MM.1S (cell line): ENCODE data around the gene FOXB2.

Source experiments
- EZH2 ChIP-seq: fragments of 300-600 bp; sonication (generic); optimal IDR thresholded peaks from 2 replicates; pipeline ENCODE3; 2017; ENCODE audit warnings: low read depth, mild to moderate bottlenecking, antibody characterized with exemption, low read length, mixed read lengths
- EZH2phosphoT487 ChIP-seq: fragments of 300-600 bp; sonication (generic); IDR thresholded peaks from 2 replicates; pipeline ENCODE4 v1.6.1; 2018; ENCODE audit warnings: antibody characterized with exemption, low read length
- TF ChIP-seq, protein P1 (sequence below): fragments of 300-600 bp; sonication (generic); IDR thresholded peaks from 2 replicates; pipeline ENCODE4 v1.5.1; 2016; ENCODE audit warnings: antibody characterized with exemption, low read length, mixed read lengths

DNA sequence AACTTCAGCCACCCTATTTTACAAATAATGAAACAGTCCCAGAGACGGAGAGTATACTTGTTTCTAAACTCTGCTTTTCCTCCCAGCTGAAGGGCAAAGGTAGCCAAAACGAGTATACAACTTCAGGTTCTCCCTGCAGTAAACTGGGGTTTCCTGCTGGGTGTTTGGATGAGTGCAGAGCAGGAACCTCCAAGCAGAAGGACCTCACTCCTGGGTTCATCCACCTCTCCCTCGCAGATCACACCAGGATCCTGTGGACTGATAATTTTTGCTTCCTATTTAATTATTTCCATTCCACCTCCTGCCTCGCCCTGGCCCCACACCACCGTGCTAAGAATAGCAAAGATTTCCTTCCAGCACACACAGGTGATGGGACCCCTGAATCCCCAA lies 2.0 kb upstream of the FOXB2 start:
- TF ChIP-seq, protein P1, sequence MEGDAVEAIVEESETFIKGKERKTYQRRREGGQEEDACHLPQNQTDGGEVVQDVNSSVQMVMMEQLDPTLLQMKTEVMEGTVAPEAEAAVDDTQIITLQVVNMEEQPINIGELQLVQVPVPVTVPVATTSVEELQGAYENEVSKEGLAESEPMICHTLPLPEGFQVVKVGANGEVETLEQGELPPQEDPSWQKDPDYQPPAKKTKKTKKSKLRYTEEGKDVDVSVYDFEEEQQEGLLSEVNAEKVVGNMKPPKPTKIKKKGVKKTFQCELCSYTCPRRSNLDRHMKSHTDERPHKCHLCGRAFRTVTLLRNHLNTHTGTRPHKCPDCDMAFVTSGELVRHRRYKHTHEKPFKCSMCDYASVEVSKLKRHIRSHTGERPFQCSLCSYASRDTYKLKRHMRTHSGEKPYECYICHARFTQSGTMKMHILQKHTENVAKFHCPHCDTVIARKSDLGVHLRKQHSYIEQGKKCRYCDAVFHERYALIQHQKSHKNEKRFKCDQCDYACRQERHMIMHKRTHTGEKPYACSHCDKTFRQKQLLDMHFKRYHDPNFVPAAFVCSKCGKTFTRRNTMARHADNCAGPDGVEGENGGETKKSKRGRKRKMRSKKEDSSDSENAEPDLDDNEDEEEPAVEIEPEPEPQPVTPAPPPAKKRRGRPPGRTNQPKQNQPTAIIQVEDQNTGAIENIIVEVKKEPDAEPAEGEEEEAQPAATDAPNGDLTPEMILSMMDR, result no peak
- TF ChIP-seq EZH2phosphoT487 (no peak), EZH2 (no peak)
